Nephron (organoid): ENCODE measurements around the gene GSTCD.

Experiments
- H3K27ac Mint-ChIP-seq, 3 experiments: 2 replicates each; pipeline ENCODE4 v1.8.0; 2020; ENCODE audit warnings: mixed read lengths in 3 of 3, mild to moderate bottlenecking in 2 of 3, moderate library complexity in 1 of 3
- H3K27me3 Mint-ChIP-seq: 2 replicates; pipeline ENCODE4 v1.8.0; 2021; ENCODE audit warnings: low read depth, mild to moderate bottlenecking, moderate library complexity, mixed read lengths
- H3K36me3 Mint-ChIP-seq: 2 replicates; pipeline ENCODE4 v1.8.0; 2020; ENCODE audit warnings: low read depth, mixed read lengths
- H3K4me1 Mint-ChIP-seq: 2 replicates; pipeline ENCODE4 v1.8.0; 2020; ENCODE audit warnings: mixed read lengths
- H3K4me3 Mint-ChIP-seq, 3 experiments: 2 replicates each; pipeline ENCODE4 v1.8.0; 2020; ENCODE audit warnings: mild to moderate bottlenecking in 3 of 3, mixed read lengths in 3 of 3, moderate library complexity in 2 of 3
- H3K9me3 Mint-ChIP-seq: 2 replicates; pipeline ENCODE4 v1.8.0; 2020; ENCODE audit warnings: mixed read lengths
- TF ChIP-seq, protein P1 (sequence below), 3 experiments: fragments of 200-600 bp; sonication (generic); IDR thresholded peaks; one replicate each; pipeline ENCODE4 v1.5.0; 2021; ENCODE audit warnings: antibody characterized with exemption in 3 of 3; ENCODE audit not compliant: unreplicated experiment in 3 of 3

GSTCD gene

DNA sequence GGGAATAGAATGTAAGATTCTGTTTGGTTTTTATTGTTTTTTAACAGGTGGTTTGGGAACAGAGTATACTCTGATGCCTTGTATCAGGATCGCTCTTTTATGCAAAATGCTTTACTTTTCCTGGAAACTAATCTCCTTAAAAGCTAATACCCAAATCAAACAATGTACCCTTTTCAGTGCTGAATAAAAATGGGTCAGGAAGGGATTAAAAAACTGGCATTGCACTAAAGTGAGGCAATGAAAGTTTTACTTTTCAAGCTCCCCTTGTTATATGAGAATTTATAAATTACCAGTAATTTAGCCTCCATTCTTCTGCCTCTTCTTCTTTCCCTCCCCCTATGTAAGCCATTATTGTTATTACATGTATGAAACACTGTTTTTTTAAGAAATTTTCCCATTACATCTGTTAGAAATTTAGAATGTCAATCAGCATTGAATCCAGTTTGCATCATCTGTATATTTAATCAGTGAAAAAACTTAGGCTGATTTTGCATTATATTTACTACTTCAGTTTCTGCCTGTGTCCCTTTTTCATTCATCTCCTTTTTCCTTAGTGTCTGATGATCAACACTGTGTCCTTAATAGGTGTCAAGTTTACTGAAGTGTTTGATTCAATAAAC, 97.0 kb downstream of the GSTCD start:
- Mint-ChIP-seq H3K4me3 (no peak overlapping the region), H3K36me3 (no peaks in the 10 kb centered on the region), H3K4me1 (no peaks in the 10 kb centered on the region), H3K27ac (no peak overlapping the region), H3K27me3 (no peaks in the 10 kb centered on the region), H3K9me3 (no peaks in the 10 kb centered on the region)
- TF ChIP-seq, protein P1, sequence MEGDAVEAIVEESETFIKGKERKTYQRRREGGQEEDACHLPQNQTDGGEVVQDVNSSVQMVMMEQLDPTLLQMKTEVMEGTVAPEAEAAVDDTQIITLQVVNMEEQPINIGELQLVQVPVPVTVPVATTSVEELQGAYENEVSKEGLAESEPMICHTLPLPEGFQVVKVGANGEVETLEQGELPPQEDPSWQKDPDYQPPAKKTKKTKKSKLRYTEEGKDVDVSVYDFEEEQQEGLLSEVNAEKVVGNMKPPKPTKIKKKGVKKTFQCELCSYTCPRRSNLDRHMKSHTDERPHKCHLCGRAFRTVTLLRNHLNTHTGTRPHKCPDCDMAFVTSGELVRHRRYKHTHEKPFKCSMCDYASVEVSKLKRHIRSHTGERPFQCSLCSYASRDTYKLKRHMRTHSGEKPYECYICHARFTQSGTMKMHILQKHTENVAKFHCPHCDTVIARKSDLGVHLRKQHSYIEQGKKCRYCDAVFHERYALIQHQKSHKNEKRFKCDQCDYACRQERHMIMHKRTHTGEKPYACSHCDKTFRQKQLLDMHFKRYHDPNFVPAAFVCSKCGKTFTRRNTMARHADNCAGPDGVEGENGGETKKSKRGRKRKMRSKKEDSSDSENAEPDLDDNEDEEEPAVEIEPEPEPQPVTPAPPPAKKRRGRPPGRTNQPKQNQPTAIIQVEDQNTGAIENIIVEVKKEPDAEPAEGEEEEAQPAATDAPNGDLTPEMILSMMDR (IDR thresholded peaks at IDR 0.05; ENCODE audit: unreplicated experiment in 3 of 3) = no peak

DNA sequence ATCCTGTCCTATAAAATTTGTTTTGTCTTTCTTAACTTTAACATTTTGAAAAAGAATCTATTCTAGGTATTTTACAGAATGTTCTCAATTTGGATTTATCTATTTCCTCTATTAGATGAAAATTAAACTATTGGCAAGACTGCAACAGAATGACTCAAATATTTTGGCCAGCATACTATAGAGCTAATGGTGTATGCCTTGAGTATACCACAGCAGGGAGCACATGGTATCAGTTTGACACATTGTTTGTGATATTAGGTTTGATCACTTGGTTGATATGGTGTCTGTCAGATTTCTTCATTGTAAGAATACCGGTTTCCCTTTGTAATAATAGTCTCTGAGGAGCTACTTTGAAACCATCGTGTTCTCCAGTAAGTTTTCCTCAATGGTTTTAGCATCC, 98.9 kb downstream of the GSTCD start:
- Mint-ChIP-seq H3K27ac (no peak overlapping the region), H3K36me3 (no peaks in the 10 kb centered on the region), H3K9me3 (no peaks in the 10 kb centered on the region), H3K4me3 (no peak overlapping the region), H3K27me3 (no peaks in the 10 kb centered on the region), H3K4me1 (no peaks in the 10 kb centered on the region)
- TF ChIP-seq, protein P1 (IDR thresholded peaks at IDR 0.05; ENCODE audit: unreplicated experiment in 3 of 3) = no peak

DNA sequence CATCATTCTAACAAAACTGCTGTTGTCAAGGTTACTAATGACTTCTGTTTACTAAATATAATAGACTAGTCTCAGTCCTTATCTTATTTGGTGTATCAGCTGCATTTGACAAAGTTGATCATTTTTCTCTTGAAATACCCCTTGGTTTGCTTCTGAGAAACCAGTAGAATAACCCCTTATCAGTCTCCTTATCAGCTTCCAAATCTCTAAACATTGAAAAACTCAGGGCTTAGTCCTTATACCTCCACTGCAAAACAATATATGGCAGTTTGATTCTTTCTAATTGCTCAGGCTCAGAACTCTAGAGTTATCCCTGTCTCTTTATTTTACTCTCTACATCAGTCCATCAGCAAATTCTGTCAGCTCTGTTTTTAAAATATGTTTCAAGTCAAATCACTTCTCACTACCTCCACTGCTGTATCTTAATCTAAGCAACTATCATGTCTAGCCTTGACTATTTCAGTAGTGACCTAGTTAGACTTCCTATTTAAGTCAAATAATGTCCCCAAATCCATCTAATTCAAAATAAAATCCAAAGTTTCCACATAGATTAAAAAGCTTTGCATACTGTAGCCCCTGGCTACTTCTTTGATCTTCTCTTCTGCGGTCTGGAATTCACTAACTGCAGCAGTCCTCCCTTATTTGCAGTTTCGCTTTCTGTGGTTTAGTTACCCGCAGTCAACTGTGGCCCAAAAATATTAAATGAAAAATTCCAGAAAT, 99.6 kb downstream of the GSTCD start:
- H3K36me3 Mint-ChIP-seq = no peaks in the 10 kb centered on the region
- no peak overlapping the region for H3K4me3 Mint-ChIP-seq
- H3K9me3 Mint-ChIP-seq = no peaks in the 10 kb centered on the region
- H3K27me3 Mint-ChIP-seq = no peaks in the 10 kb centered on the region
- H3K27ac Mint-ChIP-seq = no peak overlapping the region
- TF ChIP-seq, protein P1 (IDR thresholded peaks at IDR 0.05; ENCODE audit: unreplicated experiment in 3 of 3) = no peak
- H3K4me1 Mint-ChIP-seq = no peaks in the 10 kb centered on the region

DNA sequence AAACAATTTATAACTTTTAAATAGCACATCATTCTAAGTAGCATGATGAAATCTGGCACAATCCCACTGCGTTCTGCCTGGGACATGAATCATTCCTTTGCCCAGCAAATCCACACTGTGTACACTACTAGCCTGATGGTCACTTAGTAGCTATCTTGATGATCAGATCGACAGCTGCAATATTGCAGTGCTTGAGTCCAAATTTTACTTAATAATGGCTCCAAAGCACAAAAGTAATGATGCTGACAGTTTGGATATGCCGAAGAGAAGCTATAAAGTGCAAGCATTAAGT, 100.1 kb downstream of the GSTCD start:
- Mint-ChIP-seq H3K36me3 (peaks cover 3% of the 10 kb centered on the region), H3K27me3 (no peaks in the 10 kb centered on the region), H3K4me3 (no peak overlapping the region), H3K27ac (no peak overlapping the region), H3K4me1 (no peaks in the 10 kb centered on the region), H3K9me3 (no peaks in the 10 kb centered on the region)
- TF ChIP-seq, protein P1 (IDR thresholded peaks at IDR 0.05; ENCODE audit: unreplicated experiment in 3 of 3) = no peak

DNA sequence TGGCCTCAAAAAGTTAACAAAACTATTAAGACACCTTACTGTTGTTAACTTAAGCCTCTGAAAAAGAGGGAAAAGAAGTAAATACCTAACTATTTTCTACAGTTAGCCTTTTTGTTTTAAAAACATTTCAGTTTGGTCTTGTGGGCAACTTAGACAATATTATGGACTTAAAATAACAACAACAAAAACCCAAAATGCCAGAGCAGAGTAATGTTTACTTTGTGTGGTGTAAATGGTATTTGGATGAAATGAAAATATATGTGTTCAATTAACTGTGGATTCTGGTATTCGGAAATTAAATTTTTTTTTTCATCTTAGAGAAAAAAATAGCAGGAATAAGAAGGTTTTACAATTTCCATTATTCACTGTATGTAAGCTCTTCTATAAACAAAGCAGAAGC, 107.1 kb downstream of the GSTCD start:
- no peaks in the 10 kb centered on the region for H3K27me3 Mint-ChIP-seq
- H3K4me1 Mint-ChIP-seq = peaks cover 8% of the 10 kb centered on the region
- no peaks in the 10 kb centered on the region for H3K9me3 Mint-ChIP-seq
- no peak overlapping the region for H3K27ac Mint-ChIP-seq
- TF ChIP-seq, protein P1 (IDR thresholded peaks at IDR 0.05; ENCODE audit: unreplicated experiment in 3 of 3) = no peak
- H3K36me3 Mint-ChIP-seq = peaks cover 8% of the 10 kb centered on the region
- H3K4me3 Mint-ChIP-seq = no peak overlapping the region

DNA sequence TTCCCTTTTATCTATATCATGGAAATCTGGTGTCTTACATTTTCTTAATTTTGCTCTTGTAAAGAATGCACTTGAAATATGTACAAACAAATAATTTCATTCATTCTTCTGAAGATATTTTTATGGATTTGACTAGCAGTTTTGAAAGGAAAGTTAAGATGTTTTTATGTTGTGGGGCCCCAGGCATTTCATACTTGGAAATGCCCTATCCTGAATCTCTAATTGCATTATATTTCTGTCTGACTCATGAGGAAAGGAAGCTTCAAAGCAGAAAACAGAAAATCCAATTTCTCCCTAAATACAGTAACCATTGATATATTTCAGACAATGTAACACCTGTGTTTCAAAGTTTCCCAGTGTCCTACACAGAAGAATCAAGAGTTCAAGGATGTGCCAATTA, 113.5 kb downstream of the GSTCD start:
- no peak overlapping the region for H3K27ac Mint-ChIP-seq
- no peaks in the 10 kb centered on the region for H3K27me3 Mint-ChIP-seq
- H3K4me3 Mint-ChIP-seq = no peak overlapping the region
- peaks cover 11% of the 10 kb centered on the region for H3K36me3 Mint-ChIP-seq
- TF ChIP-seq, protein P1 (IDR thresholded peaks at IDR 0.05; ENCODE audit: unreplicated experiment in 3 of 3) = no peak
- no peaks in the 10 kb centered on the region for H3K9me3 Mint-ChIP-seq
- peaks cover 11% of the 10 kb centered on the region for H3K4me1 Mint-ChIP-seq
